ENCODE results near the gene CTSH. TPM values are rescaled to one million over a fixed set of nuclear protein-coding genes. Genes with fewer than 3 reads are reported as not detected.

The CTSH gene
- total and polyA plus RNA-seq, 7 donors = 16.0 to 52.6 (median 29.7) TPM

DNA sequence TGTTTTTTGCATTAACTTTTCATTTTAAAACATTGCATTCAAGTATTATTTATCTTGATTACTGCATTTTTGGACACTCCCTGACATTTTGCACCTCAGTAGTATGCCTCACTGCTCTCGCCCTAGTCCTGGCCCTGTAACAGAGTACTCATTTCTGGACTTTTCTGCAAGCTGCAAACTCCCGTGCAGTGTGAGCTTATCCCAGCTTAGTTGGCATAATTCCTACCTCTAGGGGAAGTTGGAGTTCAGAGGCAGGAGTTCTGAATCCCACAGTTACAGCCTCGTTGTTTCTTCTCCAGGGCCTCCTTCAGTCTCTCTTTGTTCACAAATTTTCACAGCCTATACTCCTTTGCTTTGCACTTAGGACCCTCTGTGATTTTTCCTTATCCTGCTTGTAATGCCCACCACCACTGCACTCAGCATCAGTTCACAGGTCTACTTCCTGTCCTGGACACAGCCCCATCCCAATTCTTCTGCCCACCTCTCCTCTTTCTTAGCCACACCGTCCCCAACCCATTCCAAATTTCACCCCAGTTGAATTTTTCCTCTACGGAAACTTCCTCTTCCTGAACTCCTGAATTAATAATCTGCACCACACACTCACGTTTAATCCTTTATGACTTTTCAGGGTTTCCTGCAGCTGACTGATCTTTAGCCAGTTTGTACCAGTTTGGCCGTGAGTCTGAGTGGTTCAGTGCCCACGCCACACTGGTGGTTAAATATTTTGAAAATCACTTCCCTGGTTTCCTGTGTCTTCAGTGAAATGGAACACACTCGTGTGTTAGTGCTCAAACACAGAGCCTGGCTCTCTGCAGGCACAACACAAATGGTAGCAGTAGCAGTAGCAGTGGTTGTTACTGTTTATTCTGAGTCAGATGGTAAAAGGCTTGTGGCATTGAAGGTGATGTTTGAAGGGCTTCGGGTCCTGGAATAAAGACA lies 6.3 kb upstream of the CTSH start:
- no peaks in the 10 kb centered on the region for H3K27me3 ChIP-seq (ENCODE audit: insufficient read depth in 3 of 3, low read length in 2 of 3)
- no peak overlapping the region for H3K4me3 ChIP-seq
- WGBS, 3 donors = 53 to 57% (median 55%) methylated on average over 10 of the region's 10 CpGs
- H3K27ac ChIP-seq = no peak overlapping the region
- TF ChIP-seq, protein P1, sequence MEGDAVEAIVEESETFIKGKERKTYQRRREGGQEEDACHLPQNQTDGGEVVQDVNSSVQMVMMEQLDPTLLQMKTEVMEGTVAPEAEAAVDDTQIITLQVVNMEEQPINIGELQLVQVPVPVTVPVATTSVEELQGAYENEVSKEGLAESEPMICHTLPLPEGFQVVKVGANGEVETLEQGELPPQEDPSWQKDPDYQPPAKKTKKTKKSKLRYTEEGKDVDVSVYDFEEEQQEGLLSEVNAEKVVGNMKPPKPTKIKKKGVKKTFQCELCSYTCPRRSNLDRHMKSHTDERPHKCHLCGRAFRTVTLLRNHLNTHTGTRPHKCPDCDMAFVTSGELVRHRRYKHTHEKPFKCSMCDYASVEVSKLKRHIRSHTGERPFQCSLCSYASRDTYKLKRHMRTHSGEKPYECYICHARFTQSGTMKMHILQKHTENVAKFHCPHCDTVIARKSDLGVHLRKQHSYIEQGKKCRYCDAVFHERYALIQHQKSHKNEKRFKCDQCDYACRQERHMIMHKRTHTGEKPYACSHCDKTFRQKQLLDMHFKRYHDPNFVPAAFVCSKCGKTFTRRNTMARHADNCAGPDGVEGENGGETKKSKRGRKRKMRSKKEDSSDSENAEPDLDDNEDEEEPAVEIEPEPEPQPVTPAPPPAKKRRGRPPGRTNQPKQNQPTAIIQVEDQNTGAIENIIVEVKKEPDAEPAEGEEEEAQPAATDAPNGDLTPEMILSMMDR (IDR thresholded peaks at IDR 0.05) = no peak
- no peaks in the 10 kb centered on the region for H3K4me1 ChIP-seq
- H3K9me3 ChIP-seq = no peaks in the 10 kb centered on the region
- intact Hi-C loops (cut with DNase I) = no loop called here
- DNase-seq (no peak), ATAC-seq (peak in 2 of 4 donors; percentile 31 to 47)
- no peaks in the 10 kb centered on the region for H3K36me3 ChIP-seq (ENCODE audit: insufficient read depth in 1 of 2, low read depth in 1 of 2)

DNA sequence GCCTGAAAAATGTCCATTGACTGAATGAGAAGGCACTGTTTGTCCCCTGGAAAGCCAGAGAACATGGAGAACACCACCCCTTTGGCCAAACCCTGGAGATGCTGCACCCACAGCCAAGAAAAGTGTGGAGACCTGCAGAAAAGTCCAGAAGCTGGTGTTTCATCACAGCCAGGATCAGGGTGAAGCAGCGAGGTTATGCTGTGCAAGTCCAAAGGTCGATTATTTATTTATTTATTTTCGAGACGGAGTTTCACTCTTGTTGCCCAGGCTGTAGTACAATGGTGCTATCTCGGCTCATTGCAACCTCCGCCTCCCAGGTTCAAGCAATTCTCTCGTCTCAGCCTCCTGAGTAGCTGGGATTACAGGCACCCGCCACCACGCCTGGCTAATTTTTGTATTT lies 5.5 kb upstream of the CTSH start:
- no peak overlapping the region for H3K27ac ChIP-seq
- WGBS, 3 donors = 80 to 88% (median 81%) methylated on average over 9 of the region's 9 CpGs
- intact Hi-C loops (cut with DNase I) = no loop called here
- H3K27me3 ChIP-seq (ENCODE audit: insufficient read depth in 3 of 3, low read length in 2 of 3) = no peaks in the 10 kb centered on the region
- ATAC-seq = peak in 1 of 4 donors; percentile 18
- no peaks in the 10 kb centered on the region for H3K36me3 ChIP-seq (ENCODE audit: insufficient read depth in 1 of 2, low read depth in 1 of 2)
- no peak overlapping the region for H3K4me3 ChIP-seq
- no peaks in the 10 kb centered on the region for H3K4me1 ChIP-seq
- no peak for DNase-seq
- no peaks in the 10 kb centered on the region for H3K9me3 ChIP-seq
- TF ChIP-seq, protein P1 (IDR thresholded peaks at IDR 0.05) = no peak

DNA sequence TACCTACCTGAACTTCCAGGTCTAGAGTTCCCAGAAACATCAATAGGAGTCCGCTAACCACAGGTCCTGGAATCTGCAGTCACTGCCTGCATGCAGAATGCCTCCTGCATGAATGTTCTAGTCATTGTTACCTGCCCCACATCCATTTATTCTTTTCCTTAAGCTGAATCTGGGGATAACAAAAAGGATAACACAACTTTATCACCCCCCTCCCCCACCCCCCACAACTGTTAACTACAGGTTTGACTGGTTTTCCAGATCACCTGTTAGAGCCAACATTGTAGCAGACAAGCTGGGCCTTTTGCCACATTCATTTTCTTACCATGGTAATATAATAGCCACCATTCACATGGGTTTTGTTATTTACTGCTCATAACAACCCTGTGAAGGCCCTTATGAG lies 4.6 kb upstream of the CTSH start:
- Histone ChIP-seq H3K36me3 (ENCODE audit: insufficient read depth in 1 of 2, low read depth in 1 of 2) (no peaks in the 10 kb centered on the region), H3K9me3 (no peaks in the 10 kb centered on the region), H3K4me1 (no peaks in the 10 kb centered on the region), H3K27me3 (ENCODE audit: insufficient read depth in 3 of 3, low read length in 2 of 3) (no peaks in the 10 kb centered on the region), H3K27ac (no peak overlapping the region), H3K4me3 (no peak overlapping the region)
- TF ChIP-seq, protein P1 (IDR thresholded peaks at IDR 0.05) = no peak
- intact Hi-C loops (cut with DNase I) = no loop called here
- no peak for ATAC-seq
- 0 to 45% (median 3%) methylated on average over 1 of the region's 1 CpG for WGBS, 3 donors
- no peak for DNase-seq

DNA sequence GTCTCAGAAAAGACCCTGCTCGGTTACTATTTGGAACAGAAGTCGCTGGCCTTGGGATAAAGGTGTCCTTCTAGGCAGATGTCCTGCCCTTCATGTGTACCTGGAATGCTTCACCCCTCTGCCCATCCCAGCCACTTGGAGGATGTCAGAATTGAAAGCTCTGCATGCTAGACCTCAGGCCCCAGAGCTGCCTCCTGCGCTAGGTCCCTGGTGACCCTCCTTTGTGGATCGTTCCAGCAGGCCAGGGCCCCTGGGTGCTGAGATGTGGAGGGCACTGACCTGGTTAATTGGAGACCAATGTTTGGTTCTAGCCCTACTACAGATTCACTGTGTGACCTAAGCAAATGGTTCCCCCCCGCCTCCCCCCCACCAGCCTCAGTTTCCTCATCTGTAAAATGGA lies 2.7 kb upstream of the CTSH start:
- 89 to 92% (median 91%) methylated on average over 5 of the region's 5 CpGs for WGBS, 3 donors
- ATAC-seq (no peak), DNase-seq (no peak)
- TF ChIP-seq, protein P1 (IDR thresholded peaks at IDR 0.05) = no peak
- Histone ChIP-seq H3K36me3 (ENCODE audit: insufficient read depth in 1 of 2, low read depth in 1 of 2) (no peaks in the 10 kb centered on the region), H3K4me1 (peaks cover 4% of the 10 kb centered on the region), H3K27ac (no peak overlapping the region), H3K27me3 (ENCODE audit: insufficient read depth in 3 of 3, low read length in 2 of 3) (no peaks in the 10 kb centered on the region), H3K4me3 (no peak overlapping the region), H3K9me3 (no peaks in the 10 kb centered on the region)
- intact Hi-C loops (cut with DNase I) = no loop called here
